GM21737 (cell line): ENCODE data around the gene VASP.
A peak's percentile ranks its signal among the peaks of the same experiment; 100 is the strongest.
"Not testable (repeated sequence)": the region's sequence is repeated elsewhere in the genome, so short reads cannot be mapped to it uniquely, and the experiment has no call there.

Source experiments
- ATAC-seq: cut with Tn5 transposase; IDR thresholded peaks from one replicate; pipeline ENCODE4 v1.9.1; 2021; ENCODE audit warnings: mild to moderate bottlenecking, moderate library complexity; ENCODE audit not compliant: unreplicated experiment

The VASP gene

GRCh38 chr19:45496349-45496953 is 10.8 kb upstream of the VASP start:
- ATAC-seq: peak; percentile 8

GRCh38 chr19:45497791-45498190 is 9.5 kb upstream of the VASP start:
- no peak for ATAC-seq

GRCh38 chr19:45498411-45499195 is 8.7 kb upstream of the VASP start, which contains the start of gene PPM1N:
Gene PPM1N, plus strand, starts transcription at chr19:45498443. Its CDS starts 30 bp downstream, at chr19:45498473.
- ATAC-seq: no peak

- ATAC-seq: no peak
Observed at GRCh38 chr19:45499196-45500180, 7.8 kb upstream of the VASP start.

- no peak for ATAC-seq
Observed at GRCh38 chr19:45500918-45501729, 6.2 kb upstream of the VASP start.

- ATAC-seq: no peak
Observed at GRCh38 chr19:45501730-45502014, 5.6 kb upstream of the VASP start.

GRCh38 chr19:45502111-45502510 is 5.2 kb upstream of the VASP start:
- ATAC-seq: no peak

- no peak for ATAC-seq
Observed at GRCh38 chr19:45503909-45504308, 3.4 kb upstream of the VASP start.

- no peak for ATAC-seq
Observed at GRCh38 chr19:45505151-45505995, 1.9 kb upstream of the VASP start.

GRCh38 chr19:45505996-45506245 is 1.4 kb upstream of the VASP start:
- no peak for ATAC-seq

GRCh38 chr19:45506246-45506988 is 862 bp upstream of the VASP start:
- peak; percentile 54 for ATAC-seq

GRCh38 chr19:45507872-45508416 is 665 bp downstream of the VASP start:
- no peak for ATAC-seq

- no peak for ATAC-seq
Observed at GRCh38 chr19:45508417-45508860, 1.2 kb downstream of the VASP start.

GRCh38 chr19:45508861-45509691 is 1.8 kb downstream of the VASP start:
- ATAC-seq: no peak

GRCh38 chr19:45509692-45510015 is 2.4 kb downstream of the VASP start:
- ATAC-seq: no peak

- ATAC-seq: not testable (repeated sequence)
Observed at GRCh38 chr19:45510352-45510751, 3.1 kb downstream of the VASP start.

- ATAC-seq: no peak
Observed at GRCh38 chr19:45511074-45511473, 3.8 kb downstream of the VASP start.

- no peak for ATAC-seq
Observed at GRCh38 chr19:45512881-45513483, 5.7 kb downstream of the VASP start.
